Fibroblast of the aortic adventitia (primary cell): ENCODE results near the gene PFKFB3. TPM values are rescaled to one million over a fixed set of nuclear protein-coding genes. Genes with fewer than 3 reads are reported as not detected.

Experiments
- DNase-seq: peaks from one replicate; pipeline ENCODE4 v3.0.0-alpha.2; 2010; ENCODE audit warnings: low read depth
- H3K4me3 ChIP-seq: 2 replicates; pipeline ENCODE4 v1.5.1; 2011; ENCODE audit warnings: low read depth, mild to moderate bottlenecking, control low read depth, low read length, moderate library complexity
- total RNA-seq: library from RNA; depleted of rRNA; stranded (reverse); fragments of >200 nt; gene quantifications from 2 replicates; pipeline ENCODE4 v1.2.3, GENCODE V29; 2012; ENCODE audit warnings: low replicate concordance
- TF ChIP-seq, protein P1 (sequence below): IDR thresholded peaks from 2 replicates; pipeline ENCODE4 v1.5.1; 2011; ENCODE audit warnings: mild to moderate bottlenecking, low read length, control low read depth, inconsistent platforms; ENCODE audit not compliant: insufficient read depth

The PFKFB3 gene
- total RNA-seq, 1 donor = 23.0 TPM

DNA sequence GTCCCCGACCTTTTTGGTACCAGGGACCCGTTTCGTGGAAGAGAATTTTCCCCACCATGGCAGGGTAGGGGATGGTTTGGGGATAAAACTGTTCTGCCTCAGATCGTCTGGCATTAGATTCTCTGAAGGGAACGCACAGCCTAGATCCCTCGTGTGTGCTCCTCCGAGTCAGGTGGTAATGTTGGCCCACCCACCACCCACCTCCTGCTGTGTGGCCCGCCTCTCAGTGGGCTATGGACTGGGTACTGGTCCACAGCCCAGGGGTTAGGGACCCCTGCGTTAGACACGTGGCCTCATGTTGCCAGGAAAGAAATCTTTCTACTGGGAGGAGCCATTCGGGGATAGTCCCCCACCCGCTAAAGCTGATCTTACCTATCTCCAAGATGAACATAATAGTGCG, 27.0 kb downstream of the PFKFB3 start:
- H3K4me3 ChIP-seq = no peak overlapping the region
- TF ChIP-seq, protein P1, sequence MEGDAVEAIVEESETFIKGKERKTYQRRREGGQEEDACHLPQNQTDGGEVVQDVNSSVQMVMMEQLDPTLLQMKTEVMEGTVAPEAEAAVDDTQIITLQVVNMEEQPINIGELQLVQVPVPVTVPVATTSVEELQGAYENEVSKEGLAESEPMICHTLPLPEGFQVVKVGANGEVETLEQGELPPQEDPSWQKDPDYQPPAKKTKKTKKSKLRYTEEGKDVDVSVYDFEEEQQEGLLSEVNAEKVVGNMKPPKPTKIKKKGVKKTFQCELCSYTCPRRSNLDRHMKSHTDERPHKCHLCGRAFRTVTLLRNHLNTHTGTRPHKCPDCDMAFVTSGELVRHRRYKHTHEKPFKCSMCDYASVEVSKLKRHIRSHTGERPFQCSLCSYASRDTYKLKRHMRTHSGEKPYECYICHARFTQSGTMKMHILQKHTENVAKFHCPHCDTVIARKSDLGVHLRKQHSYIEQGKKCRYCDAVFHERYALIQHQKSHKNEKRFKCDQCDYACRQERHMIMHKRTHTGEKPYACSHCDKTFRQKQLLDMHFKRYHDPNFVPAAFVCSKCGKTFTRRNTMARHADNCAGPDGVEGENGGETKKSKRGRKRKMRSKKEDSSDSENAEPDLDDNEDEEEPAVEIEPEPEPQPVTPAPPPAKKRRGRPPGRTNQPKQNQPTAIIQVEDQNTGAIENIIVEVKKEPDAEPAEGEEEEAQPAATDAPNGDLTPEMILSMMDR = no peak
- no peak for DNase-seq

DNA sequence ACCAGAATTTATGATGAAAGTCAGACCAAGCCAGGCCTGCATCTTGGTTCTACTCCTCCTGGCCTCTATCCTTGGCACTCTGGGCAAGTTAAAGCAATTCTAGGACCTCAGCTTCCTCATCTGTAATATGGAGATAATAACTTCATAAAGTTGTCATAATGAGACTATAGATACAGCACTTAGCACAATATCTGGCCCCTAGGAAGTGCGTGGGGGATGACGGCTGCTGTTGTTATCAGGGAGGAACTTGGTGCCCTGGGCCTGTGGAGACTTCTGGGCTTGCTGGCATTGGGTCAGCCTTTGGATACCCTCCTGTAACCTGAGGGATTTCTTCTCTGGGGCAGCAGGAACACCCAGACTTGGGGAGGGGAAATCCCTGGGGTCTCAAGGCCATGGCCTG, 27.6 kb downstream of the PFKFB3 start:
- no peak overlapping the region for H3K4me3 ChIP-seq
- TF ChIP-seq, protein P1 = no peak
- DNase-seq = no peak

DNA sequence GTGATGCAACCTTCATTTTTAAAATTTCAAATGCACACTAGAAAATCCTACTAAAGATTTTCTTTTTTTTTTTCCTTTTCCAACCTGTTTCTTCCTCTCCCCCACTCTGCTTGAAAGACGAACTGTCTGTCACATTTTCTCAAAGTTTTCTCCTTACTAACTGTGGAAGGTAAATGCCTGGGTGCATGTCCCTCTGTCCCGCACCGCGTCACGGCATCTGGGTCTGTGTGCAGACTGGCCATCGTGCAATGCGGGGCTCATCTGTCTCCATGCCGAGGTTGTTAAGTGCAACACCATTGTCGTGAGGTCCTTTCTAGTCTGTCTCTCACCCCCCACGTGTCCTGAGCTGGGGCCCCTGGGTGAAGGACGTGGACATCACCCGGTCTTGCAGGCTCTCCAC, 28.4 kb downstream of the PFKFB3 start:
- DNase-seq = no peak
- no peak overlapping the region for H3K4me3 ChIP-seq
- TF ChIP-seq, protein P1 = no peak

DNA sequence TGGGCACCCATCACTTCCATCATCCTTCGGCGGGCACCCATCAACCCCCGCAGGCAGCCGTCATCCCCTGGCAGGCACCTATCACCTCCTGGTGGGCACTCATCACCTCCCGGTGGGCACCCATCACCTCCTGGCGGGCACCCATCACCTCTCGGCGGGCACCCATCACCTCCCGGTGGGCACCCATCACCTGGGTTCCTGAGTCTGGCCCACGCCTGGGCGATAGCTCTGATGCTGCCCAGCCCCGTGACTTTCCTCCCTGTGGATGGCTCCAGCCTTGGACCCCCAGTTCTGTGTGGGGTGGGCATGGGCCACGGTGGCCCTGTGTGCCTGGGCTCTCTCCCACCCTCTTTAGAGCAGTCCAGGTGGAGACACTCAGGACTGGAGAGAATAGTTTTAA, 29.0 kb downstream of the PFKFB3 start:
- H3K4me3 ChIP-seq = no peak overlapping the region
- TF ChIP-seq, protein P1 = no peak
- no peak for DNase-seq

DNA sequence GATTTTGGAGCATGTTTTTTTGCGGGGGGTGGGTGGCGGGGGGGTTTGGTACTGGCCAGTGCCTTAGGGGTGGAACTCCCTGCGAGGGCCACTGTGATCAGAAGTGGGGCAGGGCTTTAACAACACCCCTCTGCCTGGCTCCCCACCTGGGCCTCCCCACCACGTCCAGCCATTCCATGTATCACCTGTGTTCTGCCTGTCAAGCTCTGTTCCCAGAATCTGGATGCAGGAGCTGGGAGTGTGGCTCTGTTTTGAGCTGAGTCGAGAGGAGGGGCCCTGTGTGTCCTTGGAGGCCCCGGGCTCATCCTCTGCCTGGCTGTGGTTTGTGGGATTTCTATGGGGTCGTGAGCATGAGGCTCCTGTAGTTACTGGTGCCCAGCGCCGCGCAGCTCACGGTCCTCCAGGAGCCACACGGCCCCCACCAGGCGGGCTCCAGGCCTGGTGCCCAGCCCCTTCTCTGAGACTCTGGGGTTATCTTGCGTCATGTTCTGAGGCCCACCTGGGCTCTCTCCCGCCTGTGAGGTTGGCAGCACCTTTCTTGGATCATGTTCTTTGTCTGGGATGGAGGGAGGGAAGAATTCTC, 29.6 kb downstream of the PFKFB3 start:
- H3K4me3 ChIP-seq = no peak overlapping the region
- TF ChIP-seq, protein P1 = no peak
- DNase-seq = no peak

DNA sequence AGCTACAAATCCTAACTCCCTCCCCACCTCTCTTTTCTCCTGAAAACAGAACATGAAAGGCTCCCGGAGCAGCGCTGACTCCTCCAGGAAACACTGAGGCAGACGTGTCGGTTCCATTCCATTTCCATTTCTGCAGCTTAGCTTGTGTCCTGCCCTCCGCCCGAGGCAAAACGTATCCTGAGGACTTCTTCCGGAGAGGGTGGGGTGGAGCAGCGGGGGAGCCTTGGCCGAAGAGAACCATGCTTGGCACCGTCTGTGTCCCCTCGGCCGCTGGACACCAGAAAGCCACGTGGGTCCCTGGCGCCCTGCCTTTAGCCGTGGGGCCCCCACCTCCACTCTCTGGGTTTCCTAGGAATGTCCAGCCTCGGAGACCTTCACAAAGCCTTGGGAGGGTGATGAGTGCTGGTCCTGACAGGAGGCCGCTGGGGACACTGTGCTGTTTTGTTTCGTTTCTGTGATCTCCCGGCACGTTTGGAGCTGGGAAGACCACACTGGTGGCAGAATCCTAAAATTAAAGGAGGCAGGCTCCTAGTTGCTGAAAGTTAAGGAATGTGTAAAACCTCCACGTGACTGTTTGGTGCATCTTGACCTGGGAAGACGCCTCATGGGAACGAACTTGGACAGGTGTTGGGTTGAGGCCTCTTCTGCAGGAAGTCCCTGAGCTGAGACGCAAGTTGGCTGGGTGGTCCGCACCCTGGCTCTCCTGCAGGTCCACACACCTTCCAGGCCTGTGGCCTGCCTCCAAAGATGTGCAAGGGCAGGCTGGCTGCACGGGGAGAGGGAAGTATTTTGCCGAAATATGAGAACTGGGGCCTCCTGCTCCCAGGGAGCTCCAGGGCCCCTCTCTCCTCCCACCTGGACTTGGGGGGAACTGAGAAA, 30.4 kb downstream of the PFKFB3 start:
- no peak overlapping the region for H3K4me3 ChIP-seq
- TF ChIP-seq, protein P1 = no peak
- DNase-seq = no peak
